Ramos (cell line): ENCODE data around the gene CIB1.

Source experiments
- in situ Hi-C: fragments of 300-500 bp; cut with MboI; formaldehyde crosslinking; loops from one replicate; pipeline ENCODE4 v1.14.3; 2022; ENCODE audit warnings: low sequenced_read_pairs; ENCODE audit not compliant: unreplicated experiment

The CIB1 gene

GRCh38 chr15:90241343-90242192 lies 7.8 kb upstream of the CIB1 start:
- in situ Hi-C loops = no loop called here

GRCh38 chr15:90240856-90241255 lies 7.1 kb upstream of the CIB1 start:
- in situ Hi-C loops = no loop called here

GRCh38 chr15:90239371-90239770 lies 5.6 kb upstream of the CIB1 start:
- in situ Hi-C loops = no loop called here

- in situ Hi-C loops = no loop called here
Observed at GRCh38 chr15:90234096-90234988, 601 bp upstream of the CIB1 start, which contains the start of gene GDPGP1. GDPGP1 (plus strand) TSS chr15:90234209; CDS start chr15:90240909, 6,700 bp downstream.

GRCh38 chr15:90232941-90233386 lies 777 bp downstream of the CIB1 start:
- in situ Hi-C loops = no loop called here

- in situ Hi-C loops = no loop called here
Observed at GRCh38 chr15:90232196-90232595, 1.5 kb downstream of the CIB1 start.

- in situ Hi-C loops = no loop called here
Observed at GRCh38 chr15:90231028-90232017, 2.4 kb downstream of the CIB1 start.

- in situ Hi-C loops = no loop called here
Observed at GRCh38 chr15:90230610-90231009, 3.1 kb downstream of the CIB1 start.

GRCh38 chr15:90230071-90230494 lies 3.7 kb downstream of the CIB1 start:
- in situ Hi-C loops = no loop called here

- in situ Hi-C loops = no loop called here
Observed at GRCh38 chr15:90228960-90229359, 4.8 kb downstream of the CIB1 start.

GRCh38 chr15:90227816-90228772 lies 5.6 kb downstream of the CIB1 start:
- in situ Hi-C loops = no loop called here

- in situ Hi-C loops = no loop called here
Observed at GRCh38 chr15:90227336-90227735, 6.4 kb downstream of the CIB1 start.

GRCh38 chr15:90225504-90226234 lies 8.1 kb downstream of the CIB1 start:
- in situ Hi-C loops = no loop called here

GRCh38 chr15:90225047-90225446 lies 8.7 kb downstream of the CIB1 start:
- in situ Hi-C loops = no loop called here

GRCh38 chr15:90223441-90224165 lies 10.1 kb downstream of the CIB1 start:
- in situ Hi-C loops = no loop called here

GRCh38 chr15:90222547-90222946 lies 11.2 kb downstream of the CIB1 start:
- in situ Hi-C loops = no loop called here

- in situ Hi-C loops = no loop called here
Observed at GRCh38 chr15:90221246-90221900, 12.4 kb downstream of the CIB1 start.
